Tibial artery (tissue), 4 donors: Measurements from ENCODE around the gene DIAPH1.

ENCODE experiments used
- DNase-seq, 2 donors: peaks; one replicate each; pipeline ENCODE4 v3.0.0-alpha.2; 2019
- H3K27ac ChIP-seq, 2 donors: fragments of 200-600 bp; sonication (generic) in 1 of 2; 1 replicate in 1 of 2; 2 replicates in 1 of 2; pipeline ENCODE4 v1.5.1; 2018 to 2019; ENCODE audit warnings: mild to moderate bottlenecking in 1 of 2
- H3K27me3 ChIP-seq, 2 donors: fragments of 200-600 bp; sonication (generic) in 1 of 2; one replicate each; pipeline versions ENCODE4 v1.5.1 to v1.6.0; 2016 to 2019
- H3K36me3 ChIP-seq, 3 donors: fragments of 200-600 bp; sonication (generic) in 2 of 3; one replicate each; pipeline ENCODE4 v1.5.1; 2016 to 2019; ENCODE audit warnings: mild to moderate bottlenecking in 2 of 3
- H3K4me1 ChIP-seq, 4 donors: fragments of 200-600 bp; sonication (generic) in 2 of 4; 1 replicate in 3 of 4; 2 replicates in 1 of 4; pipeline ENCODE4 v1.5.1; 2016 to 2019
- H3K4me3 ChIP-seq, 2 donors: fragments of 200-600 bp; sonication (generic) in 1 of 2; 1 replicate in 1 of 2; 2 replicates in 1 of 2; pipeline ENCODE4 v1.5.1; 2018 to 2019; ENCODE audit warnings: mild to moderate bottlenecking in 2 of 2
- H3K9me3 ChIP-seq, 3 donors: fragments of 200-600 bp; sonication (generic) in 1 of 3; one replicate each; pipeline ENCODE4 v1.5.1; 2016 to 2019
- CTCF ChIP-seq, 2 experiments: fragments of 200-600 bp in 1 of 2; fragments of 450-650 bp in 1 of 2; IDR thresholded peaks; one replicate each; pipeline ENCODE4 v1.5.1; 2017 to 2019; ENCODE audit warnings: antibody characterized with exemption in 2 of 2, mild to moderate bottlenecking in 1 of 2, moderate library complexity in 1 of 2
- intact Hi-C: fragments of 100-400 bp; cut with DNase I; formaldehyde crosslinking; loops from one replicate; pipeline ENCODE4 v1.15.0; 2023; ENCODE audit warnings: low total_unique reads

The DIAPH1 gene

GRCh38 chr5:141503681-141504080 lies 115.1 kb downstream of the DIAPH1 start:
- no peak for DNase-seq
- H3K9me3 ChIP-seq, result no peaks in the 10 kb centered on the region
- H3K4me1 ChIP-seq, result peaks cover 0 to 23% (median 22%) of the 10 kb centered on the region in 4 donors
- no peak overlapping the region for H3K27ac ChIP-seq
- TF ChIP-seq CTCF (IDR thresholded peaks at IDR 0.05), result no peak
- no peaks in the 10 kb centered on the region for H3K27me3 ChIP-seq
- intact Hi-C loops, result no loop called here
- H3K36me3 ChIP-seq, result peaks cover 0 to 21% (median 7%) of the 10 kb centered on the region in 3 donors
- no peak overlapping the region for H3K4me3 ChIP-seq

DNA sequence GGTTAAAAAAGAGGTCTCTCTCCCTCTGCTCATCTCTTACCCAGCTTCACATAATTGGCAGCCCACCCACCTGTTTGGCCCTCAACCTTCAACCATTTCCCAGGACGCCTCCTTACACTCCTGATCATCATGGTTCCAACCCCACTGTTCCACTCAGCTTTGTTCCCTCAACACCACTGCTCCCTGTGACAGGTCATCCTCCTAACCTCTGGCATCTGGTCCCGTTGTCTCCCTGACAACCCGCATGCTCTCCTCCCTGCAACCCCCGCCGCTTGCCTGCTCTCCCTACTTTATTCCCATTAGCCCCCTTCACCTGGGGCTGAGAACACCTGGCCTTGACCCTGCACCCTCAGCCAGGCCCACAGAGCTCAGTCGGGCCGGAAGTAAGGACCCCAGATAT lies 117.0 kb downstream of the DIAPH1 start:
- TF ChIP-seq CTCF (IDR thresholded peaks at IDR 0.05), result no peak
- no peak overlapping the region for H3K27ac ChIP-seq
- peaks cover 0 to 4% (median 4%) of the 10 kb centered on the region in 4 donors for H3K4me1 ChIP-seq
- no peak for DNase-seq
- H3K9me3 ChIP-seq, result no peaks in the 10 kb centered on the region
- intact Hi-C loops, result no loop called here
- peaks cover 0 to 31% (median 16%) of the 10 kb centered on the region in 3 donors for H3K36me3 ChIP-seq
- H3K27me3 ChIP-seq, result no peaks in the 10 kb centered on the region
- H3K4me3 ChIP-seq, result no peak overlapping the region

DNA sequence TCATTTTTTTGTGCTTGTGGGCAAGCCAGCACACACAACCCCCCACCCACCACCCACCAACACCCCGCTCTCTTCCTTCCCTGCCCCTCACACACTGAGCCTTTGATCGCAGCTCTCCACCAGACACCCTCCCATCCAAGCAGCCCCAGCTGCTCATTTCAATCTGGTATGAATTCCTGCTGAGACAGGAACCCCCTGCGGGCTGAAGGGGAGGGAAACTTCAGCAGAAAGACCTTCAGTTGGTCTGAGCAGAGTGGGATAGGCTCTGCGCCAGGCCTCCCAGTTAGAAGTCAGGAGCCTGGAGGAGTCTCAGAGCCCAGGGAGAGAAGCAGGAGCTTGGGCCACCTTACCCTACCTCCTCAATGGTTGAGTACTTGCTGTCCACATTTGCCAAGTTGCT lies 122.8 kb downstream of the DIAPH1 start:
- TF ChIP-seq CTCF (IDR thresholded peaks at IDR 0.05), result no peak
- Histone ChIP-seq H3K4me3 (no peak overlapping the region), H3K9me3 (no peaks in the 10 kb centered on the region), H3K27ac (no peak overlapping the region), H3K36me3 (peaks cover 0 to 25% (median 24%) of the 10 kb centered on the region in 3 donors), H3K27me3 (no peaks in the 10 kb centered on the region), H3K4me1 (peaks cover 0 to 34% (median 18%) of the 10 kb centered on the region in 4 donors)
- DNase-seq, result no peak
- intact Hi-C loops, result no loop called here

DNA sequence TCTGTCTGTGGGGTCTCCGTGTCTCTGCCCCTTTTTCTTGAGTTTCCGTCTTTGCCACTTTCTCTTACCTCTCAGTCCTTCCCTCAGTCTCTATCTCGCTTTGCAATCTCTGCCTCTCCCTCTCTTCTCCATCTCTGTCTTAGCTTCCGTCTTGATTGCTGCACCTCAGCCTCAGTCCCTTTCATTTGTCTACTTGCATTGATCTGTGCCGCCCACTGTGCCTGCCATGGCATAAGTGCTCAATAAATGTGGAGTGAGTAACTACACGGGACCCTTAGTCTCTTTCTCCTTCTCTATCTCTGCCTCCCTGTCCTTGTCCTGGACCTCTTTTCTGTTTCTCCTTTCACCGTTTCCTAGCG lies 123.4 kb downstream of the DIAPH1 start:
- DNase-seq, result no peak
- no peaks in the 10 kb centered on the region for H3K9me3 ChIP-seq
- TF ChIP-seq CTCF (IDR thresholded peaks at IDR 0.05), result no peak
- H3K4me1 ChIP-seq, result peaks cover 0 to 34% (median 18%) of the 10 kb centered on the region in 4 donors
- peaks cover 0 to 31% (median 30%) of the 10 kb centered on the region in 3 donors for H3K36me3 ChIP-seq
- H3K27ac ChIP-seq, result peak overlapping the region in 1 of 2 donors; percentile 36
- H3K4me3 ChIP-seq, result no peak overlapping the region
- intact Hi-C loops, result no loop called here
- H3K27me3 ChIP-seq, result no peaks in the 10 kb centered on the region

DNA sequence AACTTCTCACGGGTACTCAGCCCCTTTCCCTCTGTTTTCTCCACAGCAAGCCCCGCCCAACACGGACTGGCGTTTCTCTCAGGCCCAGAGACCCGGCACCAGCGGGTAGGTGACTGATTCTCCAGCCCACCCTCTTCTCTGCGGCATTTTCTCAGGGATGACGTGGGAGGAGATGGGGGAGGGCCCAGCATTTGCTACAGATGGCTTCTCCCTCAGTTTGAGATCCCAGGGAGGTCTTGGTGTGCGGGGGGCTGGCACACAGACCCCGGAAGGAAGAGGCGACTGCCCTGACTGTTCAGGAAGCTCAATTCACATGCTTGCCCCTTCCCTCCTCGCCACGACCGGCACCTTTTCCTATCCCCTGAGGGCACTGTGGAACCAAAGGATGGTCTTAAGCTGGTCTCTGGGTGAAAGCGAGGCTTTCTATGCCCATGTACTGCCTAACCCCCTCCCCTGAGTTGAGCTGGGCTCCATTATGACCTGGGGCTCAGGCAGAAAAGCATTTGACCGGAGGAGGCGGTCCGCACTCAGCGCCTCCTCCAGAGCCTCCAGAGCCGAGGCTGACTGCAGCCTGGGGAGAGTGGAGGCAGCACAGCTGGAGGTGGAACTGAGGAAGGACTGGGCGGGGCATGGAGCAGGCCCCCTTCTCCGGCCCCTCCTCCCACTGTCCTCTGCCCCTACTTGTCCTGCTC lies 123.9 kb downstream of the DIAPH1 start:
- no peak for TF ChIP-seq CTCF (IDR thresholded peaks at IDR 0.05)
- peaks cover 0 to 34% (median 18%) of the 10 kb centered on the region in 4 donors for H3K4me1 ChIP-seq
- H3K4me3 ChIP-seq, result no peak overlapping the region
- no peaks in the 10 kb centered on the region for H3K27me3 ChIP-seq
- DNase-seq, result no peak
- H3K36me3 ChIP-seq, result peaks cover 0 to 36% (median 34%) of the 10 kb centered on the region in 3 donors
- H3K9me3 ChIP-seq, result no peaks in the 10 kb centered on the region
- intact Hi-C loops, result no loop called here
- H3K27ac ChIP-seq, result peak overlapping the region; percentile 11 to 36
